ENCODE measurements around the gene OR2T29. TPM values are rescaled to one million over a fixed set of nuclear protein-coding genes. Genes with fewer than 3 reads are reported as not detected.

OR2T29 gene
- total and polyA plus RNA-seq, 7 donors: not detected

GRCh38 chr1:248596615-248597014 is 34.0 kb upstream of the OR2T29 start:
- intact Hi-C loops (cut with DNase I): no loop called here
- no peak overlapping the region for H3K4me3 ChIP-seq
- no peaks in the 10 kb centered on the region for H3K36me3 ChIP-seq (ENCODE audit: insufficient read depth in 1 of 2, low read depth in 1 of 2)
- 70 to 83% (median 75%) methylated on average over 2 of the region's 2 CpGs for WGBS, 3 donors
- no peaks in the 10 kb centered on the region for H3K9me3 ChIP-seq
- H3K27me3 ChIP-seq (ENCODE audit: insufficient read depth in 3 of 3, low read length in 2 of 3): no peaks in the 10 kb centered on the region
- H3K27ac ChIP-seq: no peak overlapping the region
- H3K4me1 ChIP-seq: no peaks in the 10 kb centered on the region
- ATAC-seq: no peak
- TF ChIP-seq CTCF (IDR thresholded peaks at IDR 0.05): no peak
- no peak for DNase-seq

- Histone ChIP-seq H3K36me3 (ENCODE audit: insufficient read depth in 1 of 2, low read depth in 1 of 2) (no peaks in the 10 kb centered on the region), H3K4me1 (no peaks in the 10 kb centered on the region), H3K4me3 (no peak overlapping the region), H3K27ac (no peak overlapping the region), H3K9me3 (no peaks in the 10 kb centered on the region), H3K27me3 (ENCODE audit: insufficient read depth in 3 of 3, low read length in 2 of 3) (no peaks in the 10 kb centered on the region)
- DNase-seq: no peak
- no peak for TF ChIP-seq CTCF (IDR thresholded peaks at IDR 0.05)
- WGBS, 3 donors: 79 to 82% (median 82%) methylated on average over 5 of the region's 5 CpGs
- intact Hi-C loops (cut with DNase I): no loop called here
- ATAC-seq: no peak
These were observed 30.7 kb upstream of the OR2T29 start for GRCh38 chr1:248593226-248593625.

- H3K27ac ChIP-seq: no peak overlapping the region
- no peaks in the 10 kb centered on the region for H3K4me1 ChIP-seq
- intact Hi-C loops (cut with DNase I): no loop called here
- DNase-seq (no peak), ATAC-seq (no peak)
- no peaks in the 10 kb centered on the region for H3K36me3 ChIP-seq (ENCODE audit: insufficient read depth in 1 of 2, low read depth in 1 of 2)
- no peak for TF ChIP-seq CTCF (IDR thresholded peaks at IDR 0.05)
- no peaks in the 10 kb centered on the region for H3K27me3 ChIP-seq (ENCODE audit: insufficient read depth in 3 of 3, low read length in 2 of 3)
- 54 to 68% (median 62%) methylated on average over 1 of the region's 1 CpG for WGBS, 3 donors
- no peak overlapping the region for H3K4me3 ChIP-seq
- no peaks in the 10 kb centered on the region for H3K9me3 ChIP-seq
These were observed 30.1 kb upstream of the OR2T29 start for GRCh38 chr1:248592655-248593054.

GRCh38 chr1:248590055-248590454 is 27.5 kb upstream of the OR2T29 start:
- no peak for TF ChIP-seq CTCF (IDR thresholded peaks at IDR 0.05)
- Histone ChIP-seq H3K27ac (no peak overlapping the region), H3K27me3 (ENCODE audit: insufficient read depth in 3 of 3, low read length in 2 of 3) (no peaks in the 10 kb centered on the region), H3K9me3 (no peaks in the 10 kb centered on the region), H3K36me3 (ENCODE audit: insufficient read depth in 1 of 2, low read depth in 1 of 2) (no peaks in the 10 kb centered on the region), H3K4me1 (no peaks in the 10 kb centered on the region), H3K4me3 (no peak overlapping the region)
- ATAC-seq (no peak), DNase-seq (no peak)
- WGBS, 3 donors: 91 to 93% (median 91%) methylated on average over 15 to 17 of the region's 17 CpGs
- intact Hi-C loops (cut with DNase I): no loop called here

- no peak overlapping the region for H3K27ac ChIP-seq
- H3K4me1 ChIP-seq: no peaks in the 10 kb centered on the region
- WGBS, 3 donors: 76 to 84% (median 77%) methylated on average over 3 of the region's 3 CpGs
- no peak for TF ChIP-seq CTCF (IDR thresholded peaks at IDR 0.05)
- no peak for DNase-seq
- no peaks in the 10 kb centered on the region for H3K36me3 ChIP-seq (ENCODE audit: insufficient read depth in 1 of 2, low read depth in 1 of 2)
- ATAC-seq: no peak
- intact Hi-C loops (cut with DNase I): no loop called here
- H3K27me3 ChIP-seq (ENCODE audit: insufficient read depth in 3 of 3, low read length in 2 of 3): no peaks in the 10 kb centered on the region
- no peaks in the 10 kb centered on the region for H3K9me3 ChIP-seq
- no peak overlapping the region for H3K4me3 ChIP-seq
These were observed 26.8 kb upstream of the OR2T29 start for GRCh38 chr1:248589334-248589733.
